ENCODE results near the gene ANG. TPM values are rescaled to one million over a fixed set of nuclear protein-coding genes. Genes with fewer than 3 reads are reported as not detected.

The ANG gene
- total RNA-seq, 1 experiment from 2014 or later, result 24.7 TPM

DNA sequence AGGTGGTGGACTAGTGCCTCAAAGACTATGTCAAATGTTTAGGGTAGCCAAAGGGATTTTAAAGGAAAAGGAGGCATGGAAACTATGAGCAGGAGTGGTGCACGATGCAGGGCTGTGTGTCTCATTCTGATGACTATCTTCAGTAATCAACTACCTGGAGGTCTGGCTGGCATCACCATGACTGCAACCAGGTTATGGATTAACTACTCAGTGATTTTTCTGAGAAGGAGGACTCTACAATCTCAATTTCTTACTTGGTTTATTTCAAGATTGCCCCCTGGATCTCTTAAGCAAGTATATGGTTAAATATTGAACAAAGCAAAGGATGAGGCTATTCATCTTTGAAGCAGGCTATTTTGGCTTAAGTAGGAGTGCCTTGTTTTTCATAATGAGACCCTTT, 38.0 kb downstream of the ANG start:
- ChIA-PET POLR2A (no interaction called here), CTCF (no interaction called here)
- Mint-ChIP-seq H3K27ac (ENCODE audit: unreplicated experiment) (no peak overlapping the region), H3K36me3 (ENCODE audit: insufficient read depth, unreplicated experiment) (no peaks in the 10 kb centered on the region), H3K27me3 (ENCODE audit: insufficient read depth, unreplicated experiment) (no peaks in the 10 kb centered on the region), H3K9me3 (ENCODE audit: unreplicated experiment) (no peaks in the 10 kb centered on the region), H3K4me1 (ENCODE audit: low read depth, unreplicated experiment) (no peaks in the 10 kb centered on the region), H3K4me3 (ENCODE audit: unreplicated experiment) (no peak overlapping the region)
- no peaks in the 10 kb centered on the region for H3K9me3 ChIP-seq
- no TSS peak for BruUV-seq (replicated peaks)
- intact Hi-C loops (cut with micrococcal nuclease; ENCODE audit: unreplicated experiment), result no loop called here
- no peak for DNase-seq
- H3K36me3 ChIP-seq (ENCODE audit: control insufficient read depth, insufficient read depth, low read length), result no peaks in the 10 kb centered on the region
- H3K4me3 ChIP-seq (ENCODE audit: low read depth, low read length), result no peak overlapping the region
- no peaks in the 10 kb centered on the region for H3K4me1 ChIP-seq
- no peaks in the 10 kb centered on the region for H3K27me3 ChIP-seq (replicated peaks; ENCODE audit: control insufficient read depth, insufficient read depth, low read length)
- TF ChIP-seq, protein P1, sequence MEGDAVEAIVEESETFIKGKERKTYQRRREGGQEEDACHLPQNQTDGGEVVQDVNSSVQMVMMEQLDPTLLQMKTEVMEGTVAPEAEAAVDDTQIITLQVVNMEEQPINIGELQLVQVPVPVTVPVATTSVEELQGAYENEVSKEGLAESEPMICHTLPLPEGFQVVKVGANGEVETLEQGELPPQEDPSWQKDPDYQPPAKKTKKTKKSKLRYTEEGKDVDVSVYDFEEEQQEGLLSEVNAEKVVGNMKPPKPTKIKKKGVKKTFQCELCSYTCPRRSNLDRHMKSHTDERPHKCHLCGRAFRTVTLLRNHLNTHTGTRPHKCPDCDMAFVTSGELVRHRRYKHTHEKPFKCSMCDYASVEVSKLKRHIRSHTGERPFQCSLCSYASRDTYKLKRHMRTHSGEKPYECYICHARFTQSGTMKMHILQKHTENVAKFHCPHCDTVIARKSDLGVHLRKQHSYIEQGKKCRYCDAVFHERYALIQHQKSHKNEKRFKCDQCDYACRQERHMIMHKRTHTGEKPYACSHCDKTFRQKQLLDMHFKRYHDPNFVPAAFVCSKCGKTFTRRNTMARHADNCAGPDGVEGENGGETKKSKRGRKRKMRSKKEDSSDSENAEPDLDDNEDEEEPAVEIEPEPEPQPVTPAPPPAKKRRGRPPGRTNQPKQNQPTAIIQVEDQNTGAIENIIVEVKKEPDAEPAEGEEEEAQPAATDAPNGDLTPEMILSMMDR (IDR thresholded peaks at IDR 0.05; ENCODE audit: insufficient read depth in 1 of 2, low read depth in 1 of 2, low read length in 1 of 2, severe bottlenecking in 1 of 2, unreplicated experiment in 1 of 2), result no peak

DNA sequence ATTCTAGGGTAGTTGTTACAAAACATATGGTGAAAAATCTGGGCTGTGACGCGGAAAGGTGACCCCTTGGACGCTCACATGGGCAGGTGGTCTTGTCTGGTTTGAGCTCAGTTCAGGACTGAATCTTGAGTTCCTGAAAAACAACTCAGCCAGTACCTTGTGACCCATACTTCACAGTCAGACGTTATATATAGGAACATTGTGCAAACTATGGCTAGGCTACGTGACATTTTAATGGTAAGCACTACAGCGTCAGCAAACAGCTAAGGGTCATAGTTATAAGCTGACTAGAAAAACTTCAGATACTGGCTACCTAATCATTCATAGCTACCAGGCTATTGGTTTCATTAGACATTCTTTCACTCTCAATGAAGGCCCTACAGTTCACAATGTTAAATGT, 42.3 kb downstream of the ANG start:
- Histone ChIP-seq H3K4me3 (ENCODE audit: low read depth, low read length) (no peak overlapping the region), H3K27me3 (replicated peaks; ENCODE audit: control insufficient read depth, insufficient read depth, low read length) (no peaks in the 10 kb centered on the region), H3K36me3 (ENCODE audit: control insufficient read depth, insufficient read depth, low read length) (no peaks in the 10 kb centered on the region), H3K9me3 (no peaks in the 10 kb centered on the region), H3K4me1 (no peaks in the 10 kb centered on the region)
- TF ChIP-seq, protein P1 (IDR thresholded peaks at IDR 0.05; ENCODE audit: insufficient read depth in 1 of 2, low read depth in 1 of 2, low read length in 1 of 2, severe bottlenecking in 1 of 2, unreplicated experiment in 1 of 2), result no peak
- no peaks in the 10 kb centered on the region for H3K9me3 Mint-ChIP-seq (ENCODE audit: unreplicated experiment)
- H3K4me3 Mint-ChIP-seq (ENCODE audit: unreplicated experiment), result no peak overlapping the region
- ChIA-PET CTCF (no interaction called here), POLR2A (no interaction called here)
- H3K27ac Mint-ChIP-seq (ENCODE audit: unreplicated experiment), result no peak overlapping the region
- no peaks in the 10 kb centered on the region for H3K4me1 Mint-ChIP-seq (ENCODE audit: low read depth, unreplicated experiment)
- no peaks in the 10 kb centered on the region for H3K27me3 Mint-ChIP-seq (ENCODE audit: insufficient read depth, unreplicated experiment)
- H3K36me3 Mint-ChIP-seq (ENCODE audit: insufficient read depth, unreplicated experiment), result no peaks in the 10 kb centered on the region
- no peak for DNase-seq
- no TSS peak for BruUV-seq (replicated peaks)
- intact Hi-C loops (cut with micrococcal nuclease; ENCODE audit: unreplicated experiment), result no loop called here

DNA sequence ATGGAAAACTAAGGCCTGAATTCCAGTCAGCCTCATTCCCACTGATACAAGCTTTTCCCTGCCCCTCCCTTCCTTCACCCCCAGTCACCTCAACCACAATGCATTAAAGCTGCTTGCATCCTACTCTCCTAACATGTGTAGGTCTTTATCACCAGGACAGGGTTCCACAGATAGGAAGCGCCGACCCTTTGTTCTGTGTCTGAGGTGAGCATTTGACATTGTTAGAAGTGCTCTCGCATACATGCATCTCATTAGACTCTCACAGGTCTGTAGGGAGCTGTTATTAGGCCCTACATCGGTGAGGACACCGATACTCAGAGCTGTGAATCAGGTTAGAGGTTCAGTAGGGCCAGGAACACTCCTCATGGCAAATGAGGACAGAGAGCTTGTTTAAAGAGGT, 43.9 kb downstream of the ANG start:
- Mint-ChIP-seq H3K27ac (ENCODE audit: unreplicated experiment) (no peak overlapping the region), H3K4me3 (ENCODE audit: unreplicated experiment) (no peak overlapping the region), H3K9me3 (ENCODE audit: unreplicated experiment) (no peaks in the 10 kb centered on the region), H3K4me1 (ENCODE audit: low read depth, unreplicated experiment) (no peaks in the 10 kb centered on the region), H3K27me3 (ENCODE audit: insufficient read depth, unreplicated experiment) (no peaks in the 10 kb centered on the region), H3K36me3 (ENCODE audit: insufficient read depth, unreplicated experiment) (no peaks in the 10 kb centered on the region)
- intact Hi-C loops (cut with micrococcal nuclease; ENCODE audit: unreplicated experiment), result no loop called here
- Histone ChIP-seq H3K36me3 (ENCODE audit: control insufficient read depth, insufficient read depth, low read length) (no peaks in the 10 kb centered on the region), H3K27me3 (replicated peaks; ENCODE audit: control insufficient read depth, insufficient read depth, low read length) (no peaks in the 10 kb centered on the region), H3K9me3 (no peaks in the 10 kb centered on the region), H3K4me3 (ENCODE audit: low read depth, low read length) (no peak overlapping the region), H3K4me1 (no peaks in the 10 kb centered on the region)
- BruUV-seq (replicated peaks), result no TSS peak
- POLR2A ChIA-PET, result no interaction called here
- no peak for DNase-seq
- TF ChIP-seq, protein P1 (IDR thresholded peaks at IDR 0.05; ENCODE audit: insufficient read depth in 1 of 2, low read depth in 1 of 2, low read length in 1 of 2, severe bottlenecking in 1 of 2, unreplicated experiment in 1 of 2), result no peak
- CTCF ChIA-PET, result no interaction called here
